ENCODE results near the gene PDLIM3. TPM values are rescaled to one million over a fixed set of nuclear protein-coding genes. Genes with fewer than 3 reads are reported as not detected.
"Not testable (repeated sequence)": the region's sequence is repeated elsewhere in the genome, so short reads cannot be mapped to it uniquely, and the experiment has no call there.

The PDLIM3 gene
- total RNA-seq, 4 donors from 2014 or later = 131 to 771 (median 450) TPM

DNA sequence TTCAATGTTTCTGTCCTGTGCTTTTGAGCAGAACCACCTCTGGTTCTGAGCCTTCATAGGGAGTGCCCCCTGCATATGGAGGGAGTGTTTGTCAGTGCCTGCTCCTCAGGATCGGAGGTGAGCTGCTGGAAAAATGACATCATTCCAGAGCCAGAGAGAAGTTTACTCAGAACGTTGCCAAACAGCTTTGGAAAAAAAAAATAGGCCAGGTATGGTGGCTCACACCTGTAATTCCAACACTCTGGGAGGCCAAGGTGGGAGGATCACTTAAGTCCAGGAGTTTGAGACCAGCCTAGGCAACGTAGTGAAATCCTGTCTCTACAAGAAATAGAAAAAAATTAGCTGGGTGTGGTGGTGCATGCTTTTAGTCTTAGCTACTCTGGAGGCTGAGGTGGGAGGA is 27.2 kb upstream of the PDLIM3 start:
- no peaks in the 10 kb centered on the region for H3K4me1 ChIP-seq
- no peak overlapping the region for H3K27ac ChIP-seq
- TF ChIP-seq POLR2A (IDR thresholded peaks at IDR 0.05) (no peak), CTCF (IDR thresholded peaks at IDR 0.05) (no peak)

DNA sequence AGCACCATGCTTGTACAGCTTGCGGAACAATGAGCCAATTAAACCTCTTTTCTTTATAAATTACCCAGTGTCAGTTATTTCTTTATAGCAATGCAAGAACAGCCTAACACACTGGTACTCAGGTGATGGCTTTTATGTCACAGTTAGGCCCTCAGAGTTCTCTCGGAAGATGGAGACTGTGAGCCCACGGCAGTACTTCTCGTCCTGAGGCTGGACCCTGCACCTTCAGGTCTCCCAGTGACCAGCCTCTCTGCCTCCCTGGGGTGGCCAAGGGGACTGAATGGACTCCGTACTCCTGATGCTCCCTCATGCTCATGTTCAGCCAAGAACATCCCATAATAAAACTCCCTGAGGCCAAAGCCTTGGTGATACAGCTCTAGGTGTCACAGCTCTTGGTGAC is 25.0 kb upstream of the PDLIM3 start:
- Histone ChIP-seq H3K27me3 (no peaks in the 10 kb centered on the region), H3K4me1 (no peaks in the 10 kb centered on the region), H3K9me3 (no peaks in the 10 kb centered on the region), H3K4me3 (no peak overlapping the region), H3K36me3 (no peaks in the 10 kb centered on the region), H3K27ac (no peak overlapping the region)
- no peak for DNase-seq
- intact Hi-C loops (cut with DNase I; ENCODE audit: low total_unique reads) = no loop called here
- no peak for TF ChIP-seq CTCF (IDR thresholded peaks at IDR 0.05)
- no peak for TF ChIP-seq POLR2A (IDR thresholded peaks at IDR 0.05)

More for the DNA sequence above, 27.2 kb upstream of the PDLIM3 start:
- H3K36me3 ChIP-seq = no peaks in the 10 kb centered on the region
- no peak for DNase-seq
- H3K27me3 ChIP-seq = no peaks in the 10 kb centered on the region
- intact Hi-C loops (cut with DNase I; ENCODE audit: low total_unique reads) = no loop called here
- H3K9me3 ChIP-seq = no peaks in the 10 kb centered on the region
- H3K4me3 ChIP-seq = no peak overlapping the region

GRCh38 chr4:185559915-185560281 is 24.6 kb upstream of the PDLIM3 start:
- Histone ChIP-seq H3K4me1 (no peaks in the 10 kb centered on the region), H3K9me3 (no peaks in the 10 kb centered on the region), H3K4me3 (no peak overlapping the region), H3K36me3 (no peaks in the 10 kb centered on the region), H3K27me3 (no peaks in the 10 kb centered on the region), H3K27ac (no peak overlapping the region)
- DNase-seq = peak; percentile 47 to 51
- intact Hi-C loops (cut with DNase I; ENCODE audit: low total_unique reads) = no loop called here
- TF ChIP-seq POLR2A (IDR thresholded peaks at IDR 0.05) = no peak
- no peak for TF ChIP-seq CTCF (IDR thresholded peaks at IDR 0.05)

DNA sequence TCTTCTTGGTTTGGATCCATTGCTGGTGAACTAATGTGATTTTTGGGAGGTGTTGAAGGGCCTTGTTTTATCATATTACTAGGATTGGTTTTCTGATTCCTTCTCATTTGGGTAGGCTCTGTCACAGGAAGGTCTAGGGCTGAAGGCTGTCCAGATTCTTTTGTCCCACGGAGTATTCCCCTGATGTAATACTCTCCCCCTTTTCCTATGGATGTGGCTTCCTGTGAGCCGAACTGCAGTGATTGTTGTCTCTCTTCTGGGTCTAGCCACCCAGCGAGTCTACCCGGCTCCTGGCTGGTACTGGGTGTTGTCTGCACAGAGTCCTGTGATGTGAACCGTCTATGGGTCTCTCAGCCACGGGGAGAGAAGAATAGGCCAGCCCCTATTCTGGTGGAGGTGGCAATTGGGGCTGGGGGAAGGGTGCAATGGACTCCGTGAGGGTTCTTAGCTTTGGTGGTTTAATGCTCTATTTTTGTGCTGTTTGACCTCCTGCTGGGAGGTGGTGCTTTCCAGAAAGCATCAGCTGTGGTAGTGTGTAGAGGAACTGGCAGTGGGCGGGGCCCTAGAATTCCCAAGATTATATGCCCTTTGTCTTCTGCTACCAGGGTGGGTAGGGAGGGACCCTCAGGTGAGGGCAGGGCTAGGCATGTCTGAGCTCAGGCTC is 24.1 kb upstream of the PDLIM3 start:
- DNase-seq; H3K36me3 ChIP-seq; H3K27me3 ChIP-seq; intact Hi-C loops (cut with DNase I; ENCODE audit: low total_unique reads); H3K27ac ChIP-seq; H3K4me3 ChIP-seq; H3K9me3 ChIP-seq; H3K4me1 ChIP-seq: not testable (repeated sequence)

DNA sequence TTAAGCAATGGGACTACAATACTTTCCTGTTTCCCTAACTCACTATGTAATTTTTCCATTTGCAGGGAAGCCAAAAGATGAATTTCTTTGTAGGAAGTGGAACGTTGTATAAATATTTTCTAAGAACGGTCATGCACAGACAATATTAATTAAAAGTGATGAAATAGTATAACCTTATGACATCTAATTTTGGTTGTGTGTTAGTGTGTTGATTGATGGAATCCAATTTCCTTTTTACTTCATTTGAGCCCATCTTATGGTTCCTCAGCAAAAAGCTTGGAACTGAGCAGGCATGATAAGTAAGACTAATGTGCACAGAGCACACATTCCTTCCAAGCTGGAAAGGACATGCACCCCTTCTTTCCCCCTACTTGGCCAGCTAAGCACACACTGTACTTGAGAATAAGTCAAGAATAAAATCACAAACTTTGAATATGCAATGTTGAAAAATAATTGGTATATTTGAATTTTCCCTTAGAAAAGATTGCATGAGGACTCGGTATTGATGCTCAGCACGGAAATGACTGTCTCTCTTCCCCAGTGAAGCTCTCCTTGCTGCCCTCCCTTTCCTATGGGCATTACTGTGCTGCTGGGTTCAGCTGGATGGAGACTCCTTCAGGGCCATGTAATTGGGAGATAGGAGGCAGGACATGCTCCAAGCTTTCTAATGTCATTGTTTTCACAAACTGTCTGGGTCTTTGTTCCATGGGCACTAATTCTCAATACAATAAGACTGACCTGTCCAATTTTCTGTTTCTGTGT is 19.2 kb upstream of the PDLIM3 start:
- no peak for DNase-seq
- H3K27ac ChIP-seq = peak overlapping the region; percentile 29 to 68
- TF ChIP-seq CTCF (IDR thresholded peaks at IDR 0.05) (no peak), POLR2A (IDR thresholded peaks at IDR 0.05) (no peak)
- H3K27me3 ChIP-seq = no peaks in the 10 kb centered on the region
- intact Hi-C loops (cut with DNase I; ENCODE audit: low total_unique reads) = no loop called here
- peaks cover 0 to 5% of the 10 kb centered on the region in 2 donors for H3K4me1 ChIP-seq
- H3K36me3 ChIP-seq = no peaks in the 10 kb centered on the region
- H3K4me3 ChIP-seq = no peak overlapping the region
- no peaks in the 10 kb centered on the region for H3K9me3 ChIP-seq

All from uterus (tissue), 4 donors.